HG03354 (cell line): ENCODE measurements around the gene UCN2.
"Not testable (repeated sequence)": the region's sequence is repeated elsewhere in the genome, so short reads cannot be mapped to it uniquely, and the experiment has no call there.

ENCODE experiments used
- ATAC-seq: cut with Tn5 transposase; IDR thresholded peaks from one replicate; pipeline ENCODE4 v1.9.1; 2021; ENCODE audit warnings: mild to moderate bottlenecking; ENCODE audit not compliant: unreplicated experiment, poor library complexity, severe bottlenecking

UCN2 gene

GRCh38 chr3:48546203-48546829 is 17.3 kb downstream of the UCN2 start:
- no peak for ATAC-seq

DNA sequence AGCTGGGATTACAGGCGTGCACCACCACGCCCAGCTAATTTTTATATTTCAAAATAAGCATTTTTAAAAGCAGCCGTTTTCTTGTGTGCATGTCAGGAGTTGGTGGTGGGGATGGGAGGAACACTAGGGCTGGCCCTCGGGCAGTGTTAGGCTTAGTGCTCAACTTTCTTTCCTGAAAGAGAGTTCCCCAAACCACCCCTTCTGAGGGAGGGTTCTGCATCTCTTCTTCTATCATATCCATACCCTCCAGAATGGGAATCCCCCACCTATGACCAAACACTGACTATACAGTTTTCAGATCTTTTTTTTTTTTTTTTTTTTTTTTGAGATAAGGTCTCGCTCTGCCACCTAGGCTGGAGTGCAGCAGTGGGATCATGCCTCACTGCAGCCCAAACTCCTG is 19.4 kb downstream of the UCN2 start:
- ATAC-seq = no peak

DNA sequence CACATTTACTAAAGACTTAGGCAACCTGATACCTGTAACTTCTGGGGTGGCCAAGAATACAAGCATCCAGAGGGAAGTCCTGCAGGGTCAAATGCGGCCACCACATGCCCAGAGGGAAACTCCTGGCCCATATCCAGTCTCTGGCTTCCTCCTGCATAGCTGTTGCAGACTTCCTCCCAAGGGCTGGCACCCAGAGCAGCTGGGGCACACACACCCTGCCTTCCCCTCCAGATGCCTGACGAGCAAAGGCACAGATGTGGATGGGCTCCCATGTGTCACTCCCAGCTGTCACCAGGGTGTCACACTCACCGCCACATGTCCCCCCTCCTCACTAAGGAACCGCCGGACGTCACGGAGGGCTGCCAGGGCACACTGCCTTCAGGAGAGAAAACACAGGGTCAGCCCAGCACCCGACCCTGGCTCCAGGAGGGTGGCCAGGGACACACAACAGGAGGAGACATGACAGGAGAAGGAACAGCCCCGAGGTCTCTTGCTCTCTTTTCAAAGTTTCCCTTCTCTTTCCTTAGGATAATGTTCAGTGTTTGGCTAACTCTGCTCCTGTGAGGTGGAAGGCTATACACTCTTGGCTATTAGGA is 20.2 kb downstream of the UCN2 start:
- ATAC-seq = no peak

GRCh38 chr3:48538451-48538850 is 25.1 kb downstream of the UCN2 start:
- ATAC-seq = no peak

GRCh38 chr3:48536785-48537184 is 26.8 kb downstream of the UCN2 start:
- no peak for ATAC-seq

DNA sequence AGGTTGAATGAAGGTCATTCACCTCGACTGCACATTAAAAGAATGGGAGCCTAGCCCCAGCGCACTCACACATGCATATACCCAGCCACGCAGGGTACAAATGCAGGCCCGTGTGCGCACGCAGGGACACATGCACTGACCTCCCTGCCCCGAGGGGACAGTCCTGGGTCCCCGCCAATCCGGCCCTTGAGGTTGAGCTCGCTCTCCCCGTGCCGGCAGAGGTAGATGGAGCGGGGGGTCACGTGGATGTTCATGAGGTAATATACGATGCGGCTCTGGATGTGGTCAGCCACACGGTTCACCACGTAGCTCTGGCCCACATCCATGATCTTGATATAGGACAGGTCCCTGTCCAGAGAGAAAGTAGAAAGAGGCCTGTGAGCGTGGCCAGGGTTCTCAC is 27.5 kb downstream of the UCN2 start:
- no peak for ATAC-seq

GRCh38 chr3:48535578-48535977 is 28.0 kb downstream of the UCN2 start:
- ATAC-seq = no peak

DNA sequence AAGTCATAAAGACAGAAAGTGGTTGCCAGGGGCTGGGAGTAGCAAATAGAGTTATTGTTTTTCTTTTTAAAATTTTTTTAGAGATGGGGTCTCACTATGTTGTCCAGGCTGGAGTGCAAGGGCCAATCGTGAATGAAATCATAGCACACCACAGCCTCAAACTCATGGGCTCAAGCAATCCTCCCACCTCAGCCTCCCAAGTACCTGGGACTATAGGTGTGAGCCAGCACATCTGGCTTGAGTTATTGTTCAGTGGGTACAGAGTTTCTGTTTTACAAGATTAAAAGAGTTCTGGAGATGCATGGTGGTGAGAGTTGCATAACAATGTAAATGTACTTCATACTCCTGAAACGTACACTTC is 30.6 kb downstream of the UCN2 start:
- ATAC-seq = no peak

DNA sequence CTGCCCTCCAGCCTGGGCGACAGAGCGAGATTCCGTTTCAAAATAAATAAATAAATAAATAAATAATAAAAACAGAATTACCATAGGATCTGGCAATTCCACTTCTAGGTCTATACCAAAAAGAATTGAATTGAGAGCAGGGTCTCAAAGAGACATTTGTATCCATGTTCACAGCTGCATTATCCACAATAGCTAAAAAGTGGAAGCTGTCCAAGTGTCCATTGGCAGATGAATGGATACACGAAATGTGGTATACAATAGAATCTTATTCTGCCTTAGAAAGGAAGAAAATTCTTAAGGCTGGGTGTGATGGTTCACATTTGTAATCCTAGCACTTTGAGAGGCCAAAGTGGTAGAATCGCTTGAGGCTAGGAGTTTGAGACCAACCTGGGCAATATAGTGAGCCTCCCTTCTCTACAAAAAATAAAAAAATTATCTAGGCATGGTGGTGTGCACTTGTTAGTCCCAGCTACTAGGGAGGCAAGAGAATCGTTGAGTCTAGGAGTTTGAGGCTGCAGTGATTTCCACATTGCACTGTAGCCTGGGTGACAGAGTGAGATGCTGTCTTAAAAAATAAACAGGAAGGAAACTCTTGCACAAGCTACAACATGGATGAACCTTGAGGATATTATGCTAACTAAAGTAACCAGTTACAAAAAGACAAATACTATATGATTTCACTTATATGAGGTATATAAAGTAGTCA is 31.2 kb downstream of the UCN2 start:
- no peak for ATAC-seq

DNA sequence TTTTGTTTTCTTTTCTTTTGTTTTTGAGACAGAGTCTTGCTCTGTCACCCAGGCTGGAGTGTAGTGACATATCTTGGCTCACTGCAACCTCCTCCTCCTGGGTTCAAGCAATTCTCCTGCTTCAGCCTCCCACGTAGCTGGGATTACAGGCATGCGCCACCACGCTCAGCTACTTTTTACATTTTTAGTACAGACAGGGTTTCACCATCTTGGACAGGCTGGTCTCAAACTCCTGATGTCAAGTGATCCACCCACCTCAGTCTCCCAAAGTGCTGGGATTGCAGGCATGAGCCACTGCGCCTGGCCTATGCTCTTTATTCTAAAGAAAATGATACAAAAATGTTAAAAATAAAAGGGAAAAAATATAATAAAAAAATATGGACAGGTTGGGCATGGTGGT is 32.9 kb downstream of the UCN2 start:
- ATAC-seq = not testable (repeated sequence)

DNA sequence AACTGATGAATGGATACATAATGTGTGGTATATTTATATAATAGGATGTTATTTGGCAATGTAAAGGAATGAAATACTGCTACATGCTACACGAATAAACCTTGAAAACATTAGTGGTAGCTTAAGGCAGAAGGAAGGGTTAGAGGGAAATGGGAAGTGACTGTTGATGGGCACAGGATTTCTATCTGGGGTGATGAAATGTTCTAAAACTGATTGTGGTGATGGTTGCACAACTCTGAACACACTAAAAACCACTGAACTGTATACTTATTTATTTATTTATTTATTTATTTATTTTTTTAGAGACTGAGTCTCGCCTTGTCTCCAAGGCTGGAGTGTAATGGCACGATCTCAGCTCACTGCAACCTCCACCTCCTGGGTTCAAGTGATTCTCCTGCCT is 34.8 kb downstream of the UCN2 start:
- no peak for ATAC-seq

DNA sequence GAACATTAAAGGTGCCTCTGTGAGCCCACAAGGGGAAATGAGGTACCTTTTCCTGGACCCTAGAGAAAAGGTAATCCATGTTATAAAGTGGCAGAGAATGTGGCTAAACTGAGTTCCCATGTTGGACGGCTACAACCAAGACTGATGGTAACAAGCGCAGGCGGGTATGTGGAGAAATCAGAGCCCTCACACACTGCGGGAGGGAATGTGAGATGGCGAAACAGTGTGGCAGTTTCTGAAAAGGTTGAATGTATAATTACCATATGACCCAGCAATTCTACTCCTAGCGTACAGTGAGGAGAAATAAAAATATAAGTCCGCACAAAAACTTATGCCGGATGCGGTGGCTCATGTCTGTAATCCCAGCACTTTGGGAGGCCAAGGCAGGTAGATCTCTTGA is 35.5 kb downstream of the UCN2 start:
- ATAC-seq = no peak

DNA sequence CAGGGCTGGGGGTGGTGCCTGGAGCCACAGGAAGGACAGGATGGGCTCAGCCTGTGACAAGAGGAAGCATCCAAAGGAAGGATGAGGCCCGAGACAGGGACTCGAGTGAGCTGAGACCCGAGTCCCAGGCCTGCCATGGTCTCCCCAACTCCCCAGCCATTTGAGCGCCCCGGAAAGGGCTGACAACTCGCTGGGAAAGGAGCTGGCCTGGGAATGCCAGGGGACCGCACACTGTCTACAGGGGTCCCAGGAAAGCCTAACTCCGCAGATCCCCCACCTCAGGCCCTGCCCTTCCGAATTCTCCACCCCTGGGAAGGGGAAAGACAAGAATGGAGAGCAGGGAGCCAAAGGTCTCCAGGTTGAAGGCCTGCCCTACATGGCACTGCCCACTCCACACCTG is 38.6 kb downstream of the UCN2 start:
- no peak for ATAC-seq

DNA sequence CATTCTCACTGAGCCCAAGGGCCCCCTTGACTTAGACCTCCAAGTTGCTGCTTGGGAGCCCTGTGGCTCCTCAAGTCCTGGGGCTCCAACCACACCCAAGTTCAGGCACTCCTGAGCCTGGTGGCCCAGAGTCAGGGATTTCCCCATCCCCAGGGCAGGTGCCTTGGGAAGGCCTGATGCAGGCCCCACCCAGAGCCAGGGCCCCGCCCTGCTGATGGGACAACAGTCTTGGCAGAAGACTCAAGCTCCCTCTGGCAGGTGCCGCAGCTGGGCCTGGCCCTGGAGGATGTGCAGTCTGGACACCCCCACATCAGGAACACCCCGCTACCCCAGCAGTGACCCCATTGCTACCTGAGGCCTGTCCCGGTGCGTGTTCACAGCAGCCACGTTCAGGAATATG is 41.9 kb downstream of the UCN2 start:
- no peak for ATAC-seq

DNA sequence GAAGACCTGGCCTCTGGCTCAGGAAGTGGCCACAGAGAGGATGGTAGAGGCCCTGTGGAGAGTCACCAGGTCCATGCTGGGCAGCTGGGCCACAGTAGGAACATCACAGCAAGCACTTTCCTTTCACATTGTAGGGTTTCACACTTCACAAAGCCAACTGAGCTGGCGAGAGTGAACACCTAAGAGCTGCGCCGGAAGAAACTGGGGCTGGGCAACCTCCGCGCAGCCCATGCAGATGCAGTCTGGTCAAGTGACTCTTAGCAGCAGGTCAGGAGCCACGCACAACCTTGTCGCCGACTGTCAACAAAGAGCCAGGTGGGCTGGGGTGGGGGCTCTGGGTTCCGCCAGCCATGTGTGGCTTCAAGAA is 44.3 kb downstream of the UCN2 start:
- ATAC-seq = no peak

DNA sequence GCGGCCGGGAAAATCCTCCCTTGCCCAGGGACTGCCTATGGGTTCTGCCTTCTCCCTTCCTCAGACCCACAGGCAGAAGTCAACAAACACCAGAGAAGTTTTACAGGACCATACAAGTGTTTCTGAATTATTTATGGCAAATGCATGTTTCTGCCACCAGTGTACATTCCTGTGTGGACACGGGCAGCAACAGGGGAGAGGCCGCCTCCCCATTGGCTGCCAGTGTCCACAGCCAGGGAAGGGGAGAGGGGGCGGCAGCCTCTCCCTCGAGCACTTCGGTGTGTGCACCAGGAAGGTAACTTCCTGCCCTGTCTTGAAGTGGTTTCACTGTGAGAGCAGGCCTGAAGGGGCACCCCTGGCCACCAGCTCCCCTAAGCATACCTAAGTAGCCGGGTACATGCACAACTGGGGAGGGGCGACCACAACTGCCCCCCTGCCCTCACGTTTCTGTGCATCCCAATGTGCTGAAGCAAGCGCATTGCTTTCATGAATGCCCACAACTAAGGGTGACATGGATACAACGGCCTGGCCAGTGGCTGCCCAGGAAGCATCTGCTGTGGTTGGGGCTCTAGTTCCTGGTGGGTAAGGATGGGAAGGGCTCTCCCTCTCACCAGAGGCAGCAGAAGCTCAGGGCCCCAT is 44.8 kb downstream of the UCN2 start:
- ATAC-seq = no peak

DNA sequence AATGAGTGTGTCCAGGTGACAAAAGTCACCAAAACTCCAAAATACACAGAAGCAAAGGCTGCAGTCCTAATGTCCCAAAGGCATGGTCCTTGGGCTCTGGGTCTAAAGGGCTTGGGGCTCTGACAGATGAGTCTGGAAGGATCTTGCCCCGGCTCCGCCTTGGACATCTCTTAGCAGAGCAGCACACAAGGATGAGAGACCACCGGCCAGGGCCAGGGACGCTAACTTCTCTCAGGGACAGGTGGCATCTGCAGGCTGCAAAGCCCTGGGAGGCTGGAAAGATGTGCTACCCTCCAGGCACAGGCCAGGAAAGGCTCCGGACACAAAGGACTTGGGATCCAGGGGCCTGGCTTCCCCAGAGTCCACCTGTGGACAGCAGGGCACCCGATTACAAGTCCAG is 45.5 kb downstream of the UCN2 start:
- no peak for ATAC-seq

- ATAC-seq = no peak
Observed at GRCh38 chr3:48516571-48516970, 47.0 kb downstream of the UCN2 start.

GRCh38 chr3:48514431-48515227 is 49.0 kb downstream of the UCN2 start:
- ATAC-seq = no peak
